NB4 (cell line): ENCODE measurements around the gene LLCFC1.

Experiments
- DNase-seq: peaks from one replicate; pipeline ENCODE4 v3.0.0; 2010; ENCODE audit warnings: low read depth
- H3K4me3 ChIP-seq: one replicate; pipeline ENCODE4 v1.5.1; 2011; ENCODE audit warnings: mild to moderate bottlenecking, low read depth, low read length, moderate library complexity
- MAX ChIP-seq: IDR thresholded peaks from 2 replicates; pipeline ENCODE4 v1.6.1; 2011; ENCODE audit warnings: low read depth, low read length
- MYC ChIP-seq: IDR thresholded peaks from 2 replicates; pipeline ENCODE4 v1.6.1; 2011; ENCODE audit warnings: low read depth, low read length
- POLR2A ChIP-seq: IDR thresholded peaks from 2 replicates; pipeline ENCODE4 v1.6.1; 2011; ENCODE audit warnings: mild to moderate bottlenecking; ENCODE audit not compliant: insufficient read length; ENCODE audit errors: extremely low read depth
- TF ChIP-seq, protein P1 (sequence below): IDR thresholded peaks from one replicate; pipeline ENCODE4 v1.5.1; 2012; ENCODE audit warnings: low read depth, low read length

LLCFC1 gene

DNA sequence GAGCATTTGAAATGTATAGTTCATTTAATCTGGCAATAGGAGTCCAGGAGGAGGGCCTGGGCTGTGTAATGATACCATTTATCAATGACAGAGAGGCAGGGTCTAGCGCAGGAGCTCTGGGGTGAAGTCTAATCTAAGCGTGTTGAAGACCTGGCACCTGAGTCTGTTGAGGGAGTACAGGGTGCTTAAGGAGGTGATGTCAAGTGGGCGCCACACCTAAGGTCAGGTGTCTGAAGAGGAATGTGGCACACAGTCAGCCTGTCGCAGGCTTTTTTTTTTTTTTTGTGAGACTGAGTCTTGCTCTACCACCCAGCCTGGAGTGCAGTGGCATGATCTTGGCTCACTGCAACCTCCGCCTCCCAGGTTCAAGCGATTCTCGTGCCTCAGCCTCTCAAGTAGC, 2.3 kb downstream of the LLCFC1 start:
- no peak for DNase-seq
- H3K4me3 ChIP-seq: no peak overlapping the region
- no peak for TF ChIP-seq MYC
- no peak for TF ChIP-seq POLR2A
- TF ChIP-seq MAX: no peak
- TF ChIP-seq, protein P1, sequence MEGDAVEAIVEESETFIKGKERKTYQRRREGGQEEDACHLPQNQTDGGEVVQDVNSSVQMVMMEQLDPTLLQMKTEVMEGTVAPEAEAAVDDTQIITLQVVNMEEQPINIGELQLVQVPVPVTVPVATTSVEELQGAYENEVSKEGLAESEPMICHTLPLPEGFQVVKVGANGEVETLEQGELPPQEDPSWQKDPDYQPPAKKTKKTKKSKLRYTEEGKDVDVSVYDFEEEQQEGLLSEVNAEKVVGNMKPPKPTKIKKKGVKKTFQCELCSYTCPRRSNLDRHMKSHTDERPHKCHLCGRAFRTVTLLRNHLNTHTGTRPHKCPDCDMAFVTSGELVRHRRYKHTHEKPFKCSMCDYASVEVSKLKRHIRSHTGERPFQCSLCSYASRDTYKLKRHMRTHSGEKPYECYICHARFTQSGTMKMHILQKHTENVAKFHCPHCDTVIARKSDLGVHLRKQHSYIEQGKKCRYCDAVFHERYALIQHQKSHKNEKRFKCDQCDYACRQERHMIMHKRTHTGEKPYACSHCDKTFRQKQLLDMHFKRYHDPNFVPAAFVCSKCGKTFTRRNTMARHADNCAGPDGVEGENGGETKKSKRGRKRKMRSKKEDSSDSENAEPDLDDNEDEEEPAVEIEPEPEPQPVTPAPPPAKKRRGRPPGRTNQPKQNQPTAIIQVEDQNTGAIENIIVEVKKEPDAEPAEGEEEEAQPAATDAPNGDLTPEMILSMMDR: no peak

DNA sequence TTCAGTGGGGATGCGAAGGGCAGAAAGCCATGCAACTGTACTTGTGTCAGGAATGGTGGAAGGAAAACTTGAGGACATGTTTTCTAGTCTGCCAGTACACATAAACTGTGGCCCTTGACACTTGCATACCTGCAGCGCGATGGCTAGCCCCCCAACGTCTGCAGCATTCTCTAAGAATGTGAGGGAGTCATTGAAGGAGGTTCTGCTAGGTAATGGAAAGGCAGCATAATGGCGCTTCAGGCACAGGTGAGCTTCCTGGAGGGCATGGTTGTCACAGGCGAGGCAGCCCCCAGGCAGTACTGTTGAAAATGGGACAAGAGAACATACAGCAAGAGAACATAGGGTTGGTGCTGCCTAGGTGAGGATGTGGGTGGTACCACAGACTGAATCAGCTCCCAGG, 3.5 kb downstream of the LLCFC1 start:
- no peak overlapping the region for H3K4me3 ChIP-seq
- TF ChIP-seq MYC: no peak
- TF ChIP-seq, protein P1: no peak
- TF ChIP-seq POLR2A: no peak
- TF ChIP-seq MAX: no peak
- no peak for DNase-seq

GRCh38 chr7:142943706-142944268, 4.5 kb downstream of the LLCFC1 start:
- H3K4me3 ChIP-seq: no peak overlapping the region
- TF ChIP-seq, protein P1: no peak
- TF ChIP-seq POLR2A (no peak), MYC (no peak), MAX (no peak)
- DNase-seq: no peak

GRCh38 chr7:142945001-142945400, 5.7 kb downstream of the LLCFC1 start:
- no peak overlapping the region for H3K4me3 ChIP-seq
- DNase-seq: no peak
- TF ChIP-seq POLR2A: no peak
- TF ChIP-seq, protein P1: no peak
- TF ChIP-seq MAX: no peak
- TF ChIP-seq MYC: no peak

GRCh38 chr7:142948603-142949002, 9.3 kb downstream of the LLCFC1 start:
- no peak overlapping the region for H3K4me3 ChIP-seq
- TF ChIP-seq MAX: no peak
- TF ChIP-seq POLR2A: no peak
- TF ChIP-seq, protein P1: no peak
- no peak for TF ChIP-seq MYC
- no peak for DNase-seq

DNA sequence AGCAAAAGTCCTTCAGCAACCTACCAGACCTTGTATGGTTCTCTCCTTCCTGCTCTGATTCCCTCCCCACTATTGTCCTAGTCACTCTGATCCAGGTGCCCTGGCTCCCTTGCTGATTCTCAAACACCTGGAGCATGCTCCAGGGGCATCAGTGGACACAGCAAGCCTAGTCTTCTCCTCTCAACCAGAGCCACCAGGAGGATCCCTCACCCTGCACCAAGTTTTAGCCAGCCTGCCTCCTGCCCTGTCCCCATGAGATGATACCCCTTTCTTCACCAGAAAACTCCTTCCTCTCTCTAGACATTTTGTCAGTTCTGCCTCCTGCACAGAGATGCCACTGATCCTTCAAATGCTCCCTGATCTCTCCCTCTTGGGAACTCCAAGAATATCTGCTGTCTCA, 11.0 kb downstream of the LLCFC1 start:
- TF ChIP-seq POLR2A (no peak), MAX (no peak)
- TF ChIP-seq, protein P1: no peak
- no peak overlapping the region for H3K4me3 ChIP-seq
- no peak for DNase-seq
